Sigmoid colon (tissue), 4 donors: ENCODE results near the gene TM9SF2.

Experiments used
- POLR2AphosphoS5 ChIP-seq, 4 donors: sonication (generic); formaldehyde crosslinking; IDR thresholded peaks; one replicate each; pipeline ENCODE4 v1.6.1; 2017; ENCODE audit warnings: antibody characterized with exemption in 4 of 4
- TF ChIP-seq, protein P1 (sequence below), 4 experiments: fragments of 450-650 bp in 3 of 4; fragments of 200-600 bp in 1 of 4; IDR thresholded peaks; one replicate each; pipeline ENCODE4 v1.5.1; 2016 to 2019; ENCODE audit warnings: antibody characterized with exemption in 4 of 4, mild to moderate bottlenecking in 3 of 4, moderate library complexity in 2 of 4

DNA sequence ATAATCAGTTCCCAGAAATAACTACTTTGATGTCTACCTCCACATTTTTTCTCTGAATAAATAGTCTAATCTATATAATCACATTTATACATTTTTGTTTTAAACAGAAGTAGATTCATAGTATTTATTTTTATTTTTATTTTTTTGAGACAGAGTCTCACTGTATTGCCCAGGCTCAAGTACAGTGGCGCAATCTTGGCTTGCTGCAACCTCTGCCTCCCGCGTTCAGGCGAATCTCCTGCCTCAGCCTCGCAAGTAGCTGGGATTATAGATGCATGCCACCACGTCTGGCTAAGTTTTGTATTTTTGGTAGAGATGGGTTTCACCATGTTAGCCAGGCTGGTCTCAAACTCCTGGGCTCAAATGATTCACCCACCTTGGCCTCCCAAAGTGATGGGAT, 16.7 kb downstream of the TM9SF2 start:
- TF ChIP-seq, protein P1, sequence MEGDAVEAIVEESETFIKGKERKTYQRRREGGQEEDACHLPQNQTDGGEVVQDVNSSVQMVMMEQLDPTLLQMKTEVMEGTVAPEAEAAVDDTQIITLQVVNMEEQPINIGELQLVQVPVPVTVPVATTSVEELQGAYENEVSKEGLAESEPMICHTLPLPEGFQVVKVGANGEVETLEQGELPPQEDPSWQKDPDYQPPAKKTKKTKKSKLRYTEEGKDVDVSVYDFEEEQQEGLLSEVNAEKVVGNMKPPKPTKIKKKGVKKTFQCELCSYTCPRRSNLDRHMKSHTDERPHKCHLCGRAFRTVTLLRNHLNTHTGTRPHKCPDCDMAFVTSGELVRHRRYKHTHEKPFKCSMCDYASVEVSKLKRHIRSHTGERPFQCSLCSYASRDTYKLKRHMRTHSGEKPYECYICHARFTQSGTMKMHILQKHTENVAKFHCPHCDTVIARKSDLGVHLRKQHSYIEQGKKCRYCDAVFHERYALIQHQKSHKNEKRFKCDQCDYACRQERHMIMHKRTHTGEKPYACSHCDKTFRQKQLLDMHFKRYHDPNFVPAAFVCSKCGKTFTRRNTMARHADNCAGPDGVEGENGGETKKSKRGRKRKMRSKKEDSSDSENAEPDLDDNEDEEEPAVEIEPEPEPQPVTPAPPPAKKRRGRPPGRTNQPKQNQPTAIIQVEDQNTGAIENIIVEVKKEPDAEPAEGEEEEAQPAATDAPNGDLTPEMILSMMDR (IDR thresholded peaks at IDR 0.05) = no peak
- TF ChIP-seq POLR2AphosphoS5 (IDR thresholded peaks at IDR 0.05) = no peak
